ENCODE measurements around the gene SRSF9.
A peak's percentile ranks its signal among the peaks of the same experiment; 100 is the strongest.

SRSF9 gene

DNA sequence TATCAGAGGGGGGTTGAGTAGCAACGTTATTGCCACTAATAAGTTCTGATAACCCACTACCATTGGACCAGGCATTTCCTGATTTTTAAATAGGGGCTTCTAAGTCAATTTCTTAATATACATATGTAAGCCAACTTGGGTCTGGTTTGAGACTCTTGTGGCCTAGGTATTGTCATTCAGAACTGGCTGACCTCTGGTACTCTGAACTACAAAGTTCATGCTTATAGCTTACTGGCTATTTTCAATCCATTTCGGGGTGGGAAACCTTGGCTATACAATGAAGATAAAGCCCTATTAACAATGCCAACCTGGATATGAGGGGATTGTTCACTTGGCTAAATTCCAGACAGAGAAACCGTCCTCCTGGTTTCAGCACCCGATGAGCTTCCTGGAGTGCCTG lies 35.0 kb upstream of the SRSF9 start:
- Histone ChIP-seq H3K4me2 (no peak overlapping the region), H3K27ac (no peak overlapping the region), H3K4me3 (IDR thresholded peaks at IDR 0.05; ENCODE audit: insufficient read depth, low read depth, low read length) (no peak overlapping the region), H3K79me2 (ENCODE audit: insufficient read depth, low read depth) (no peaks in the 10 kb centered on the region), H2AFZ (ENCODE audit: low read depth) (no peak overlapping the region), H3K27me3 (ENCODE audit: insufficient read depth, low read depth) (no peaks in the 10 kb centered on the region), H3K36me3 (ENCODE audit: insufficient read depth) (no peaks in the 10 kb centered on the region), H4K20me1 (ENCODE audit: insufficient read depth) (no peaks in the 10 kb centered on the region), H3K4me1 (ENCODE audit: low read depth, poor library complexity, severe bottlenecking) (no peaks in the 10 kb centered on the region), H3K9ac (no peak overlapping the region)
- TF ChIP-seq, protein P1, sequence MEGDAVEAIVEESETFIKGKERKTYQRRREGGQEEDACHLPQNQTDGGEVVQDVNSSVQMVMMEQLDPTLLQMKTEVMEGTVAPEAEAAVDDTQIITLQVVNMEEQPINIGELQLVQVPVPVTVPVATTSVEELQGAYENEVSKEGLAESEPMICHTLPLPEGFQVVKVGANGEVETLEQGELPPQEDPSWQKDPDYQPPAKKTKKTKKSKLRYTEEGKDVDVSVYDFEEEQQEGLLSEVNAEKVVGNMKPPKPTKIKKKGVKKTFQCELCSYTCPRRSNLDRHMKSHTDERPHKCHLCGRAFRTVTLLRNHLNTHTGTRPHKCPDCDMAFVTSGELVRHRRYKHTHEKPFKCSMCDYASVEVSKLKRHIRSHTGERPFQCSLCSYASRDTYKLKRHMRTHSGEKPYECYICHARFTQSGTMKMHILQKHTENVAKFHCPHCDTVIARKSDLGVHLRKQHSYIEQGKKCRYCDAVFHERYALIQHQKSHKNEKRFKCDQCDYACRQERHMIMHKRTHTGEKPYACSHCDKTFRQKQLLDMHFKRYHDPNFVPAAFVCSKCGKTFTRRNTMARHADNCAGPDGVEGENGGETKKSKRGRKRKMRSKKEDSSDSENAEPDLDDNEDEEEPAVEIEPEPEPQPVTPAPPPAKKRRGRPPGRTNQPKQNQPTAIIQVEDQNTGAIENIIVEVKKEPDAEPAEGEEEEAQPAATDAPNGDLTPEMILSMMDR (conservative IDR thresholded peaks at IDR 0.05; ENCODE audit: low read depth, low read length) = no peak

DNA sequence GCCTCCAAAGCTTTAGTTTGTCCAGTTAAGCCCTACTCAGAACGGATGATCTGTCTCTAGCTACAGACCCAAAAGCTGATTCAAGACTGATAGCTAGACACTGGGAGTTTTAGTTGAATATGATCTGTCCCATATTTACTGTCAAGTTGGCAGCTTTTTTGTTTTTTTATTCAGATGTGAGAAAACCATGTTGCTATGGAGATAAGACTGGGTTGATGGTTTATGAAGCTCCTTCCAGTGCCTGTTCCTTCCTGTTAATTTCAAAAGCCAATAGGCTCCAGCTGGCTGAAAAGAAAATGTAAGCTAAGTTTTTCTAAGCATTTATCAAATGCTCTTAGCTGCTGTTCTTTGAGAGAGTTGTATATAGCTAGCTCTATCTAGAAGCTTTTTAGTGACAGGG lies 31.0 kb upstream of the SRSF9 start:
- Histone ChIP-seq H3K27ac (no peak overlapping the region), H4K20me1 (ENCODE audit: insufficient read depth) (no peaks in the 10 kb centered on the region), H3K27me3 (ENCODE audit: insufficient read depth, low read depth) (no peaks in the 10 kb centered on the region), H3K4me2 (no peak overlapping the region), H3K4me3 (IDR thresholded peaks at IDR 0.05; ENCODE audit: insufficient read depth, low read depth, low read length) (no peak overlapping the region), H3K9ac (no peak overlapping the region), H3K36me3 (ENCODE audit: insufficient read depth) (no peaks in the 10 kb centered on the region), H2AFZ (ENCODE audit: low read depth) (no peak overlapping the region), H3K79me2 (ENCODE audit: insufficient read depth, low read depth) (peaks cover 25% of the 10 kb centered on the region), H3K4me1 (ENCODE audit: low read depth, poor library complexity, severe bottlenecking) (peaks cover 9% of the 10 kb centered on the region)
- TF ChIP-seq, protein P1 (conservative IDR thresholded peaks at IDR 0.05; ENCODE audit: low read depth, low read length) = no peak

DNA sequence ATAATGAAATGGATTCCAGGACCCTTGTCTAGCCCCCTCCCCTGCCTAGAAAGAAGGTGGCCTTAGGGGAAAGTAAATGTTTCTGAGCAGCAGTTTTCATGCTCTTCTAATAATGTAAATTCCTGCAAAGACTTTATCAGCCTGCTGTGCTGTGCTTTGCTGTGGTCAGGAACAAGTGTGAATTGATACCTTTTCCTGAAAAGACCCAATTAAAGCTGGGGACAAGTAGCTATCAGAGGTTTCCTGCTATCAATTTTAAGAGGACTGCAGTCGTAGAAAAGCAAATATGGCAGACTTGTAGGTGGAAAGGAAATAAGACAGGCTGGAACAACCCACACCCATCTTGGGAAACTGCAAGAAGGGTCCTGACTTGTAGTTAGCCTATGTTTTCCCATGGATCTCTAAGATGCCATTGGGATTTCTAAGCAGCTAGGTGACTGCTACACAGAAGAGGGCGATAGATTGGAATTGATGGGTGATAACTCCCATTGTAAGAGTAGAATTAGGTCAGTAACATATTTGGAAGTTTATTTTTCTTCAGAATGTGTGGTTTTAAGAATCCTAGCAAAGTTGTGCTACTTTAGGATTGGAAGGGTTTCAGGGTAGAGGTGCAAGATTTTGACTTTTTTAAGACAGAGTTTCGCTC lies 29.4 kb upstream of the SRSF9 start:
- H3K4me1 ChIP-seq (ENCODE audit: low read depth, poor library complexity, severe bottlenecking) = peaks cover 15% of the 10 kb centered on the region
- H3K27ac ChIP-seq = no peak overlapping the region

DNA sequence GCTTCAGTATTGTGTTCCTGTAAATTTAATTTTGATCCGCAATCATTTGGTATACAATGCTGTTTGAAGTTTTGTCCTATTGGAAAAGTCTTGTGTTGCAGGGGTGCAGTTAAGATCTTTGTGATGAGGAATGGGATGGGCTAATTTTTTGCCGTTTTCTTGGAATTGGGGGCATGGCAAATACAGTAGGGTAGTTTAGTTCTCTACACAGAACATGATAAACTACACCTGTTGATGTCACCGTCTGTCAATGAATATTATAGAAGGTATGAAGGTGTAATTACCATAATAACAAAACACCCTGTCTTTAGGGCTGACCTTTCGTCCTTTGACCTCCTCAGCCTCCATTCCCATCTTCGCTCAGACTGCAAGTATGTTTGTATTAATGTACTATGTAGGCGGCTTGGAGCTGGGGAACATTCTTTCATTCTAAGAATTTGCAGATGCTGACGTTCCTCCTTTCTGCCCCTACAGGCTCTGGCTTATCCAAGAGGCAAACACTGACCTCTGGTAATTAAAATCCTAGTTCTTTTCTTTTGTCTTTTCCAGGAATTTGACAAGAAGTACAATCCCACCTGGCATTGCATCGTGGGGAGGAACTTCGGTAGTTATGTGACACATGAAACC lies 28.1 kb upstream of the SRSF9 start:
- Histone ChIP-seq H4K20me1 (ENCODE audit: insufficient read depth) (no peaks in the 10 kb centered on the region), H3K79me2 (ENCODE audit: insufficient read depth, low read depth) (peaks cover 34% of the 10 kb centered on the region), H3K4me3 (IDR thresholded peaks at IDR 0.05; ENCODE audit: insufficient read depth, low read depth, low read length) (no peak overlapping the region), H3K4me2 (peak overlapping the region; percentile 94), H3K36me3 (ENCODE audit: insufficient read depth) (no peaks in the 10 kb centered on the region), H3K4me1 (ENCODE audit: low read depth, poor library complexity, severe bottlenecking) (peaks cover 15% of the 10 kb centered on the region), H3K9ac (peak overlapping the region; percentile 59; the same call in 1 of the 2 replicates), H3K27me3 (ENCODE audit: insufficient read depth, low read depth) (no peaks in the 10 kb centered on the region), H3K27ac (no peak overlapping the region), H2AFZ (ENCODE audit: low read depth) (no peak overlapping the region)
- TF ChIP-seq, protein P1 (conservative IDR thresholded peaks at IDR 0.05; ENCODE audit: low read depth, low read length) = no peak

More for the DNA sequence above, 29.4 kb upstream of the SRSF9 start:
- peaks cover 34% of the 10 kb centered on the region for H3K79me2 ChIP-seq (ENCODE audit: insufficient read depth, low read depth)
- H4K20me1 ChIP-seq (ENCODE audit: insufficient read depth) = no peaks in the 10 kb centered on the region
- H3K4me3 ChIP-seq (IDR thresholded peaks at IDR 0.05; ENCODE audit: insufficient read depth, low read depth, low read length) = no peak overlapping the region
- H3K27me3 ChIP-seq (ENCODE audit: insufficient read depth, low read depth) = no peaks in the 10 kb centered on the region
- H3K36me3 ChIP-seq (ENCODE audit: insufficient read depth) = no peaks in the 10 kb centered on the region
- H3K9ac ChIP-seq = no peak overlapping the region
- TF ChIP-seq, protein P1 (conservative IDR thresholded peaks at IDR 0.05; ENCODE audit: low read depth, low read length) = no peak
- H3K4me2 ChIP-seq = no peak overlapping the region
- H2AFZ ChIP-seq (ENCODE audit: low read depth) = no peak overlapping the region
